GM23248 (cell line): ENCODE measurements around the gene CDKAL1. TPM values are rescaled to one million over a fixed set of nuclear protein-coding genes. Genes with fewer than 3 reads are reported as not detected.
"Not testable (repeated sequence)": the region's sequence is repeated elsewhere in the genome, so short reads cannot be mapped to it uniquely, and the experiment has no call there.

ENCODE experiments used
- DNase-seq: peaks from one replicate; pipeline ENCODE4 v3.0.0-alpha.2; 2015
- H2AFZ ChIP-seq: fragments of 200-600 bp; sonication (generic); 2 replicates; pipeline ENCODE4 v1.6.1; 2016; ENCODE audit warnings: antibody characterized with exemption
- H3F3A ChIP-seq: fragments of 200-600 bp; sonication (generic); 2 replicates; pipeline ENCODE4 v1.6.1; 2016; ENCODE audit warnings: mild to moderate bottlenecking, antibody characterized with exemption, mixed run types; ENCODE audit not compliant: insufficient read depth
- H3K27ac ChIP-seq: fragments of 200-600 bp; sonication (generic); 2 replicates; pipeline ENCODE4 v1.5.1; 2016; ENCODE audit warnings: mild to moderate bottlenecking
- H3K27me3 ChIP-seq: fragments of 200-600 bp; sonication (generic); replicated peaks from 2 replicates; pipeline ENCODE4 v1.6.1; 2016; ENCODE audit warnings: mild to moderate bottlenecking; ENCODE audit not compliant: insufficient read depth
- H3K36me3 ChIP-seq: fragments of 200-600 bp; sonication (generic); 2 replicates; pipeline ENCODE4 v1.6.1; 2016; ENCODE audit warnings: low read depth, mild to moderate bottlenecking
- H3K4me1 ChIP-seq: fragments of 200-600 bp; sonication (generic); 2 replicates; pipeline ENCODE4 v1.6.1; 2016; ENCODE audit warnings: mild to moderate bottlenecking; ENCODE audit not compliant: insufficient read depth
- H3K4me2 ChIP-seq: fragments of 200-600 bp; sonication (generic); one replicate; pipeline ENCODE4 v1.6.1; 2016; ENCODE audit warnings: mild to moderate bottlenecking; ENCODE audit not compliant: unreplicated experiment
- H3K4me3 ChIP-seq: fragments of 200-600 bp; sonication (generic); 2 replicates; pipeline ENCODE4 v1.5.1; 2016; ENCODE audit warnings: mild to moderate bottlenecking
- H3K79me2 ChIP-seq: fragments of 200-600 bp; sonication (generic); 2 replicates; pipeline ENCODE4 v1.6.1; 2016; ENCODE audit warnings: mild to moderate bottlenecking; ENCODE audit not compliant: insufficient read depth
- H3K9ac ChIP-seq: fragments of 200-600 bp; sonication (generic); 2 replicates; pipeline ENCODE4 v1.6.1; 2016; ENCODE audit warnings: mild to moderate bottlenecking
- H3K9me2 ChIP-seq: fragments of 200-600 bp; sonication (generic); 2 replicates; pipeline ENCODE4 v1.6.1; 2016; ENCODE audit warnings: mixed run types, mild to moderate bottlenecking, moderate library complexity; ENCODE audit not compliant: insufficient read depth
- H3K9me3 ChIP-seq: fragments of 200-600 bp; sonication (generic); one replicate; pipeline ENCODE4 v1.6.1; 2017; ENCODE audit warnings: low read depth
- H4K20me1 ChIP-seq: fragments of 200-600 bp; sonication (generic); 2 replicates; pipeline ENCODE4 v1.6.0; 2016; ENCODE audit not compliant: insufficient read depth
- EZH2 ChIP-seq: fragments of 200-600 bp; sonication (generic); IDR thresholded peaks from 2 replicates; pipeline ENCODE4 v1.6.1; 2018; ENCODE audit warnings: antibody characterized with exemption, mild to moderate bottlenecking; ENCODE audit not compliant: insufficient read depth, poor library complexity, severe bottlenecking
- EZH2phosphoT487 ChIP-seq: fragments of 200-600 bp; sonication (generic); IDR thresholded peaks from 2 replicates; pipeline ENCODE4 v1.6.1; 2018; ENCODE audit warnings: antibody characterized with exemption, moderate library complexity, mild to moderate bottlenecking, low read depth; ENCODE audit not compliant: insufficient read depth
- WGBS, 2 experiments: methylation state at CpG; one replicate each; pipeline ENCODE4 v1.1.6; 2015 to 2017; ENCODE audit warnings: low lambda C conversion rate in 2 of 2, low coverage in 1 of 2; ENCODE audit errors: missing lambda C conversion rate in 2 of 2; 5-methylcytosine and 5-hydroxymethylcytosine counted together
- in situ Hi-C: fragments of 300-500 bp; cut with MboI; formaldehyde crosslinking; loops from 2 replicates; pipeline ENCODE4 v1.15.0; 2020
- polyA plus RNA-seq: library from polyadenylated mRNA; unstranded; fragments of >200 nt; fragmentation: Nextera tagmentation; extraction: Ambion mirVana; gene quantifications from 2 replicates; pipeline ENCODE4 v1.2.1, GENCODE V29; 2016
- total RNA-seq: library from RNA; depleted of rRNA; stranded (reverse); fragments of >200 nt; shearing (Covaris generic); gene quantifications from 2 replicates; pipeline ENCODE4 v1.2.3, GENCODE V29; 2014

CDKAL1 gene
- total and polyA plus RNA-seq, 2 experiments from 2014 or later, result 7.5 to 10.8 TPM

DNA sequence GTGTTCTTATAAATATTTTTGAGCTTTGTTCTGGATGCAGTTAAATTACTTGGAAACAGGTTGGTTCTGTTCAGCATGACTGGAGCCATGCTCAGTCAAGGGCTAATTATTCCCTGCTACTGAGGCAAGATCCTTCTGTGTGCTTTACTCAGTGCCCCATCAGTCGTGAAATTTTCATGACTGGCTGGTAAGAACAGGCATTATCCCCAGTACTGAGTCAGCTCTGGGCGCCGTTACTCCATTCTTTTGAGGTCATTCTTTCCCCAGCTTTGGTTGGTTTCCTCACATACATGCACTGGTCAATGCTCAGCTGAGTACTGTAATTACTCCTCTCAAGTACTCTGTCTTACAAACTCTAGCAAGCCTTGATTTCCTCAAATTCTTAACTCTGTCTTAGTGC, 71.3 kb downstream of the CDKAL1 start:
- in situ Hi-C loops, result no loop called here
- H4K20me1 ChIP-seq, result no peaks in the 10 kb centered on the region
- peak; percentile 52 for DNase-seq
- no peak overlapping the region for H3K27ac ChIP-seq
- no peaks in the 10 kb centered on the region for H3K9me2 ChIP-seq
- no peak overlapping the region for H3K4me2 ChIP-seq
- WGBS, 2 experiments, result 72 to 76% methylated on average over 3 of the region's 3 CpGs
- H3K4me3 ChIP-seq, result no peak overlapping the region
- H3K9ac ChIP-seq, result no peak overlapping the region
- no peaks in the 10 kb centered on the region for H3K79me2 ChIP-seq
- no peak for TF ChIP-seq EZH2
- no peak for TF ChIP-seq EZH2phosphoT487
- no peak overlapping the region for H2AFZ ChIP-seq
- no peaks in the 10 kb centered on the region for H3K36me3 ChIP-seq
- no peaks in the 10 kb centered on the region for H3K27me3 ChIP-seq
- H3F3A ChIP-seq, result peaks cover 16% of the 10 kb centered on the region
- no peaks in the 10 kb centered on the region; the same call in 1 of the 2 replicates for H3K4me1 ChIP-seq
- H3K9me3 ChIP-seq, result no peaks in the 10 kb centered on the region

DNA sequence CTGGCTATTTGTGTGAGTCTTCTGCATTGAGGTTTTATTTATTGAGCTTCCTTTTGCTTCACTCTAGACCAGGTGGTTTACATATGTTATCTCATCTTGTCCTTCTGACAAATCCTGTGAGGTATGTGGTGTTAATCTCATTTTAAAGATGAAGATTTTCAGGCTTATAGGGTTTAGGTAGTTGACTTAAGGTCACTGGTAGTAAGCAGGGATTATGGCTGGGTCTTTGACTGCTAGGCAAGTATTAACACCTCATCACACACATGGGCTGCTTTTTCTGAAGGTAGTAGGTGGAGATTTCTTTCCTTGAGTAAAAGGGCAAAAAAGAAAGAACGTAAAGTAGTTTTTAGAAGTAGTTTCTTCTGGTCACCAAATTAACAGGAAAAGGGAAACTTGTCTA, 72.6 kb downstream of the CDKAL1 start:
- Histone ChIP-seq H3K27me3 (no peaks in the 10 kb centered on the region), H3K9ac (no peak overlapping the region), H3K9me2 (no peaks in the 10 kb centered on the region), H3K27ac (no peak overlapping the region), H3F3A (peaks cover 26% of the 10 kb centered on the region), H3K36me3 (no peaks in the 10 kb centered on the region), H3K79me2 (no peaks in the 10 kb centered on the region), H2AFZ (no peak overlapping the region), H3K4me2 (no peak overlapping the region), H4K20me1 (no peaks in the 10 kb centered on the region), H3K4me3 (no peak overlapping the region), H3K9me3 (no peaks in the 10 kb centered on the region), H3K4me1 (no peaks in the 10 kb centered on the region; the same call in 1 of the 2 replicates)
- 95 to 100% methylated on average over 1 of the region's 1 CpG for WGBS, 2 experiments
- in situ Hi-C loops, result no loop called here
- no peak for TF ChIP-seq EZH2phosphoT487
- no peak for TF ChIP-seq EZH2
- DNase-seq, result no peak

GRCh38 chr6:20608356-20608755, 74.1 kb downstream of the CDKAL1 start:
- Histone ChIP-seq H4K20me1 (no peaks in the 10 kb centered on the region), H3K9me2 (no peaks in the 10 kb centered on the region), H3K27me3 (no peaks in the 10 kb centered on the region), H3K4me1 (no peaks in the 10 kb centered on the region; the same call in 1 of the 2 replicates), H3F3A (peaks cover 26% of the 10 kb centered on the region), H3K4me3 (no peak overlapping the region), H3K27ac (no peak overlapping the region), H3K4me2 (no peak overlapping the region), H2AFZ (no peak overlapping the region), H3K9me3 (no peaks in the 10 kb centered on the region), H3K79me2 (no peaks in the 10 kb centered on the region), H3K9ac (no peak overlapping the region), H3K36me3 (no peaks in the 10 kb centered on the region)
- no peak for TF ChIP-seq EZH2
- no peak for TF ChIP-seq EZH2phosphoT487
- in situ Hi-C loops, result no loop called here
- 97 to 98% methylated on average over 4 of the region's 4 CpGs for WGBS, 2 experiments
- DNase-seq, result no peak

GRCh38 chr6:20608905-20609304, 74.6 kb downstream of the CDKAL1 start:
- H3K4me3 ChIP-seq, result no peak overlapping the region
- no peak overlapping the region for H3K9ac ChIP-seq
- H3K9me3 ChIP-seq, result no peaks in the 10 kb centered on the region
- H3K79me2 ChIP-seq, result no peaks in the 10 kb centered on the region
- no peaks in the 10 kb centered on the region; the same call in 1 of the 2 replicates for H3K4me1 ChIP-seq
- peaks cover 26% of the 10 kb centered on the region for H3F3A ChIP-seq
- no peaks in the 10 kb centered on the region for H3K9me2 ChIP-seq
- in situ Hi-C loops, result no loop called here
- H4K20me1 ChIP-seq, result no peaks in the 10 kb centered on the region
- H2AFZ ChIP-seq, result no peak overlapping the region
- no peak for DNase-seq
- H3K27ac ChIP-seq, result no peak overlapping the region
- 94 to 100% methylated on average over 2 of the region's 2 CpGs for WGBS, 2 experiments
- TF ChIP-seq EZH2phosphoT487 (no peak), EZH2 (no peak)
- H3K36me3 ChIP-seq, result no peaks in the 10 kb centered on the region
- H3K4me2 ChIP-seq, result no peak overlapping the region
- no peaks in the 10 kb centered on the region for H3K27me3 ChIP-seq

DNA sequence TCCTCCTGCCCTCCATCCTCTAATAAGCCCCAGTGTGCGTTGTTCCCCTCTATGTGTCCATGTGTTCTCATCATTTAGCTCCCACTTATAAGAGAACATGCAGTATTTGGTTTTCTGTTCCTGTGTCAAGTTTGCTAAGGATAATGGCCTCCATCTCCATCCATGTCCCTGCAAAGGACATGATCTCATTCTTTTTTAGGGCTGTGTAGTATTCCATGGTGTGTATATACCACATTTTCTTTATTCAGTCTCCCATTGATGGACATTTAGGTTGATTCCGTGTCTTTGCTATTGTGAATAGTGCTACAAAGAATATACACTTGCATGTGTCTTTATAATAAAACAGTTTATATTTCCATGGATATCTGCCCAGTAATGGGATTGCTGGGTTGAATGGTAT, 75.7 kb downstream of the CDKAL1 start:
- DNase-seq, H3K27me3 ChIP-seq, in situ Hi-C loops, H3K36me3 ChIP-seq, H3K4me3 ChIP-seq, H3K9ac ChIP-seq, H4K20me1 ChIP-seq, H2AFZ ChIP-seq, H3K4me1 ChIP-seq, H3K79me2 ChIP-seq, H3K9me2 ChIP-seq, H3K9me3 ChIP-seq, H3K27ac ChIP-seq, H3K4me2 ChIP-seq: not testable (repeated sequence)
- 95 to 100% methylated on average over 2 of the region's 2 CpGs for WGBS, 2 experiments
- peaks cover 26% of the 10 kb centered on the region for H3F3A ChIP-seq
